ENCODE data around the gene MSRB3.
"Not testable (repeated sequence)": the region's sequence is repeated elsewhere in the genome, so short reads cannot be mapped to it uniquely, and the experiment has no call there.

Gene MSRB3

DNA sequence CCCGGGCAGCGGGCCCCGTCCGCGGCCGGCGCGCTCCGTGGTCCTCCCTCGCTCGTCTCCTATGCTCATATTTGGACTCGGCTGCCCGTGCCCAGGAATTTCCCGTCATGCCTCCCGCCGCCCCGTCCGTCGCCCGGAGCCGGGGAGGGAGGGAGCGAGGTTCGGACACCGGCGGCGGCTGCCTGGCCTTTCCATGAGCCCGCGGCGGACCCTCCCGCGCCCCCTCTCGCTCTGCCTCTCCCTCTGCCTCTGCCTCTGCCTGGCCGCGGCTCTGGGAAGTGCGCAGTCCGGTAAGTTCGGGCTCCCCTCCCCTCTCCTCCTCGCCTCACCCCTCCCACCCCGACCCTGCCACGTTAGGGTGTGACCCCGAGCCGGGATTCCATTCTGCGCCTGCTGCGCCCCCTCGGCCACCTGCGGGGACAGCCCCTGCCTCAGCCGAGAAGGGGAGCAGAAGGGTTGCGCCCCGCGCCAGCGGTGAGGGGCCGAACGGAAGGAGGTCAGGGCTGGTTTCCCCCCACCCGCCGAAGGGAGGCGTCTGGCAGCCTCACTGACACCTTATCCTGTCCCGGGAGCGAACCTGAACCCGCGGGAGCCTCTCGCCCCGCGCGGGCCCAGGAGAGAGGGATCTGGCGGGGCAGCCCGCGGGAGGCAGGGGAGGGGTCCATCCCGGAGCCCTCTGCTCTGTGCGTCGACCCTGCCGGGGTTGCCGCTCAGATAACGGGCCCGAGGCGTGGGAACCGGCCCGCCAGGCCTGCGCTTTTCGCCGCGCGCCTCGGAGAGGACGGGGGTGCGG, at the start of gene MSRB3:
TSS of gene MSRB3 (plus strand) at position 108 of the 793 bp plus-strand sequence. CDS start 29,897 bp downstream, outside the sequence.
- DNase-seq: no peak

DNA sequence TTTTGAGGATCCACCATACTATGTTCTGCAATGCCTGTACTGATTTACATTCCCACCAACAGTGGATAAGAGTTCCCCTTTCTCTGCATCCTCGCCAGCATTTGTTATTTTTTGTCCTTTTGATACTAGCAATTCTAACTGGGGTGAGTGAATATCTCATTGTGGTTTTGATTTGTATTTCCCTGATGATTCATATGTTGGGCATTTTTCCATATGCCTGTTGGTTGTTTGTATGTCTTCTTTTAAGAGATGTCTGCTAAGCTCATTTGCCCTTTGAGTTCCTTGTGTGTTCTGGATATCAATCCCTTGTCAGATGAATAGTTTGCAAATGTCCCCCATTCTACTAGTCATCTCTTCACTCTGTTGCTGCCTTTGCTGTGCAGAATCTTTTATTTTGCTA, 49.0 kb upstream of the MSRB3 start:
- DNase-seq: no peak

- DNase-seq: no peak
These were observed 45.9 kb upstream of the MSRB3 start for GRCh38 chr12:65232476-65233077.

- DNase-seq: no peak
These were observed 41.3 kb upstream of the MSRB3 start for GRCh38 chr12:65237153-65237552.

- no peak for DNase-seq
These were observed 39.9 kb upstream of the MSRB3 start for GRCh38 chr12:65238609-65239008.

GRCh38 chr12:65248656-65249633, 29.5 kb upstream of the MSRB3 start:
- no peak for DNase-seq

DNA sequence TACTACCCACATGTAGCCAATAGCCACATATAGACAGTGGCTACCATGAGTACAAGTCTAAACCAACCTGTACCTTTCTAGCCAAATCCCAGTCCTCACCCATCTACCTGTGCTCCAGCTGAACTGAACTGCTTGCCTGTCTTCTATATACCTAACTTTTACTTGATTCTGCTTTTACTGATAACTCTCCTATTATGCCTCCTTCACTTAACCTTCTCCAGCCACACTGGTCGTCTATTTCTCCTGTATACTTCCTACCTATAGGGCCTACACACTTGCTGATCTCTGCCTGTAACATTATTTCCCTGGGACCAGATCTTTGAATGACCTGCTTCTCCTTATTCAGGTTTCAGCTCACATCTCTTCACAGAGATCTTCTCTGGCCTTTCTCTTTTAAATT, 26.0 kb upstream of the MSRB3 start:
- no peak for DNase-seq

DNA sequence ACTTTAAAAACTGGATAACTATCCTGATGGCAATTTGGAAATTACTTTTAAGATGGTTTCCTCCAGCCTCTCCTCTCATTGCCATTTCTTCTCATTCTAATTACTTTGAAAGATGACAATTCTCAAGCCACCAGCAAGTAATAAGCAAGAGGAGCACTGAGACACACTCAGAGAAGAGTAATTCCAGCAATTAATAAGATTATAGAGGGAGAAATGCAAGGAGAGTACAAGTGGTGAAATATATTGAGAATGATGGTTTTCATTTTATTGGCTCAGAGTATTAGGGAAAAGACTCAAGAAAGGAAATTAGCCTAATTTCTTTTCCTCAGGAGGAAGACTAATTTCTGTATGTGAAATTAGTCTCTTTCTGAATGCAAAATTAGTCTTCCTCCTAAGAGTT, 20.5 kb upstream of the MSRB3 start:
- no peak for DNase-seq

- no peak for DNase-seq
These were observed 19.0 kb upstream of the MSRB3 start for GRCh38 chr12:65259501-65259900.

DNA sequence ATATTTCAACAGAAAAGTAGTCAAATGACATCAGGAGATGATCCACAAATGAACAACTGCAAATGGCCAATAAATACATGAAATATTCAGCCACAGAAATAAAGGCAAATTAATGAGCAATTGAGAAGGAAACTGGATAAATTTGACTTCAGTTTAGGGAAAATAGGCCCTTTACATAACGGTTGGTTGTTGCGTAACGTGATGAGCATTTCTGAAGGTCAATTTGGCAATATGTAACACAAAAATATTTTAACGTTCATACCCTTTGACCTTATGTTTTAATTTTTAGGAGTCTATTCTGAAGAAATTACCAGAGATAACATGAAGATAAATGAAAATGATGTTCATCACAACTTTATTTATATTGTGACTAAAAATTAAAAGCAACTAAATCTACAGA, 14.7 kb upstream of the MSRB3 start:
- no peak for DNase-seq

DNA sequence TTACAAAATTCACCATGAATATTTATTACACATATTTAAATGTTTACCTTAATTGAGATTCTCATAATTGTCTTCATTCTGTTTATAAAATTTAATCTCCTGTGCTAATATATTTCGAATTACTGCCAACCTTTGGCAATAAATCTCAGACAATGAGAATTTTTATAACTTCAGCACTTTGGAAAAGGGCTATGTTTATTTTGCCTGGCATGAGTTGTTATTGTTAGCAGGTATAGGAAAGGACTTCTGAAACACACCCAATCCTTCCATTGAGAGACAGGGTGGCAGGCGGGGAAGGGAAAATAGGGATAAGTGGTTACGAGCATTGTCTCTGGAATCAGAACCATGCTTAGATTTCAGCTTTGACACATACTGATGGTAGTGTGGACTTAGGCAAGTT, 12.1 kb upstream of the MSRB3 start:
- no peak for DNase-seq

GRCh38 chr12:65269603-65270002, 8.9 kb upstream of the MSRB3 start:
- DNase-seq: no peak

DNA sequence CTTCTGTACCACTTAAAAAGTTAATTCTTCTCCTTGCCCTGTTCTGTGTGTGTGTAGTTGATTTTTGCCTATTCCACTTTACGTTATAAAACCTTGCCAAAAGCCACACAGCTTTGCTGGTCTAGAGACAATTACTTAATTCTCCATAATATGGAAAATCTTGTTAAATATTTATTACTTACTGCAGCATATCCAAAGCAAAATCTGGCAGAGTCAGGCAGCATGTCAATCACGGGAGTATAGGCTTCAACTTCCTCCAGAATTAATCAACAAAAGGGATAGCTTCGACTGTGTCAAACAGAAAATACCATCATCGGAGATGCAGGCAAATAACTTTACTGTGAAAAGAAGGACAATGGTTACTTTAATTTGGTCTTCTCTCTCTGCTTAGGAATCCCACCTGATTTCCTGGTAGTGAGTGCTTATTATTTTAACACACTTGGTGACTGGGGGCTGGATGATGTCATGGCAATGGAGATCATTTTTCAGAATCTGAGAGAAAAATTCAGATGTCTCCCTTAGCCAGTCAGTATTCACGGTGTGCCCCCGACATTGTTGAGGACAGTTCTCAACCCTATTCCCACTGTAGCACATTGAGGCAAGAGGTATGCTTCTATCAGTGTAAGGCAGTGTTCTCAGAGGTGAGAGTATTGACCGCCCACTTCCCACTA, 3.7 kb upstream of the MSRB3 start:
- no peak for DNase-seq

GRCh38 chr12:65275627-65276026, 2.9 kb upstream of the MSRB3 start:
- DNase-seq: no peak

DNA sequence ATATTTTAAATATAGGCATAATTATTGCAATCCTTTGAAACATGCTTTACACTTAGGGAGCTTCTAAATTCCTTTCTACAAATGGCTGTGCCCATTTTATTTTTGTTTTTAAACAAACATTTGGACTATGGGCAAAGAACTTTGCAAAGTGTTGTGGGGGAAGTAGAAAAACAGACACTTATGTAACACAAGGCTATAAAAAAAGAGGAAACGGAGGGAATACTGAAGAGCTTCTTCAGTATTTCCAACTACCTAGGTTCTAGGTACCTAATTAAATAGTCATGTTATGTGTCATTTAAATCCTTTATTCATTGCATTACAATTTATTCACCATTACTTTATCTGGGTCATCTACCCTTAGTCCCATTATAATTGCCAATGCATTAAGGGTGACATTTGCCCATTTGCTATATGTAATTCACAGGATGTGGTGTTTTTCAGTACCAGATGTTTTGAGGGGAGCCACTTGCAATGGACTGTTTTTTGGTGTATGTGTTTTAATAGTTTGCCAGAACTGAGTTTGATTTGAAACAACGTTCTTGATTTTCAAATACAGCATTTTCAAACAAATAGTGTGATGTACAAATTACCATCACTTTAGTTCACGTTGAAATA, 1.5 kb upstream of the MSRB3 start:
- DNase-seq: no peak

DNA sequence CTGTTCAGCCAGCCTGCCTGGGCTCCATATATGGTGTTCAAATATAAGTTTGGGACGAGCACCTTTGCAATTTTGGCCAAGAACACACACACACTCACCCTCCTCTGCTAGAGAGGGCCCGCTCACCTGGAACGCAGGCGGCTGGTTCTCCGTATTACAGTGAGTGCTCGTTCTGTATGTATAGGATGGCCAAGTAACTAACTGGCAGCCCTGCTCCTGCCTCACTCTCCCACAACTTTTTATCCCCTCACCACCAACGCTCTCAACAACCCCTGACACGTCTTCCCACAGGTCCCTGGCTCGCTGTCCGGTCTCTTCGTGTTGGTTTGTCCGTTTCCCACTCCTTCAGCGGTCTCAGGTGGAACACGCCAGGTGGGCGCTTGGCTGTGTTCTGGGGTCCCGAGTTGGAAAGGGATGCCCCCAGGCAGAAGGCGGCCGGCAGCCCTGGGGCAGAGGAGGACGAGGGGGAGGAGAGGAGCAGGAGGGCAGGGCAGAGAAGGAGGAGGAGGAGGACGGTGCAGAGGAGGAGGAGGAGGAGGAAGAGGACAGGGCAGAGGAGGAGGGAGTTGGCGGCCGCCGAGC, 398 bp upstream of the MSRB3 start:
- no peak for DNase-seq

- DNase-seq: no peak
These were observed 1.1 kb downstream of the MSRB3 start for GRCh38 chr12:65279369-65280112.

GRCh38 chr12:65280306-65280705, 1.8 kb downstream of the MSRB3 start:
- DNase-seq: no peak

DNA sequence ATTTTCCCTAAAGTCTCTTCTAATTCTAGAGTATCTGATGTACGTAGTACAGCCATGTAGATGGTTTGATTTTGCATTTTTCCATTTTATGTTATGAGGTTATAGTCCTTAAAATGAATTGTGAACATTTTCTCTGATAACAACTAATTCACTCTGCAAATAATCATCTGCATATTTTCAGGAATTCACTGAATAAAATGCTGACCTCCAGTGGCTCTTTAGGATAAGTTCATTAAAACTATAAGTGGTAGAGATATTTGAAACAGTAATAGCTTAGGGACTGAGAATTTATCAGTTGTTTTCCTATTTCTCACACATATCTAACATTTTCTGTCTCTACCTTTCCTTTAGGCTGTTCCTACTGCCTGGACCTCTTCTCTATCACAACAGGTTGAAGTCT, 4.4 kb downstream of the MSRB3 start:
- no peak for DNase-seq

DNA sequence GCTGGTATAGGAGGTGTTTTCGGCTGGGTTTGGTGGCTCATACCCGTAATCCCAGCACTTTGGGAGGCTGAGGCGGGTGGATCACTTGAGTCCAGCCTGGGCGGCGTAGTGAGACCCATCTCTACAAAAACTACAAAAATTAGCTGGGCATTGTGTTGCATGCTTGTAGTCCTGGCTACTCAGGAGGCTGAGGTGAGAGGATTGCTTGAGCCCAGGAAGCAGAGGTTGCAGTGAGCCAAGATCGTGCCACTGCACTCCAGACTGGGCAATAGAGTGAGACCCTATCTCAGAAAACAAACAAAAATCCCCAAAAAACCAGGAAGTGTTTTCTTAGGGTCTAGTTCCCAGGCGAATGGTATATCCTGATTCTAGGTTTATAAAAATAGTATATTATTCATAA, 7.0 kb downstream of the MSRB3 start:
- not testable (repeated sequence) for DNase-seq

GRCh38 chr12:65287426-65287825, 8.9 kb downstream of the MSRB3 start:
- DNase-seq: no peak

Data from activated naive CD4-positive, alpha-beta T cell (primary cell).